GM12891 (cell line): ENCODE measurements around the gene GLMN.

Experiments used
- POLR2A ChIP-seq: IDR thresholded peaks from 2 replicates; pipeline ENCODE4 v1.6.1; 2011; ENCODE audit warnings: low read depth, low read length, control low read depth
- TAF1 ChIP-seq: IDR thresholded peaks from 2 replicates; pipeline ENCODE4 v1.6.1; 2011; ENCODE audit warnings: low read depth, low read length, control low read depth

DNA sequence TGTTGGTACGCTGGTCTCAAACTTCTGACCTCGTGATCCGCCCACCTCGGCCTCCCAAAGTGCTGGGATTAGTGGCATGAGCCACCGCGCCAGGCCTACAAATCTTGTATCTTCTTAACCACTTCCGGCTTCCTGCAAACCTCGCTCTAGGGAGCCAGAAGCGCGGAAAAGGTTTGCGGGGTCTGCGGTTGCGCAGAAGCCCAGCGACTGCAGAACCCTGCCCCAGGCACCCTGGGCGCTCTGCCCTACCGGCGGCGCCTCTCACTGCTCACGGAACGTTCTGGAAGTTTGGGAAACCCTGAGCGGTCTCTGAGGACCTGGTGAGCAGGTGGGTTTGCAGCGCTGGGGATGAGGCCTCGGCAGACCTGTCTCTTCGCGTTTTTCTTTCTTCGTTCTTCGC, 81.1 kb downstream of the GLMN start, which contains the start of gene C1orf146:
- TF ChIP-seq POLR2A = no peak
- no peak for TF ChIP-seq TAF1
